Measurements from ENCODE around the gene ZBTB6. TPM values are rescaled to one million over a fixed set of nuclear protein-coding genes. Genes with fewer than 3 reads are reported as not detected.
"Not testable (repeated sequence)": the region's sequence is repeated elsewhere in the genome, so short reads cannot be mapped to it uniquely, and the experiment has no call there.

ZBTB6 gene
- total RNA-seq, 4 donors from 2014 or later = 4.7 to 11.5 (median 7.2) TPM

DNA sequence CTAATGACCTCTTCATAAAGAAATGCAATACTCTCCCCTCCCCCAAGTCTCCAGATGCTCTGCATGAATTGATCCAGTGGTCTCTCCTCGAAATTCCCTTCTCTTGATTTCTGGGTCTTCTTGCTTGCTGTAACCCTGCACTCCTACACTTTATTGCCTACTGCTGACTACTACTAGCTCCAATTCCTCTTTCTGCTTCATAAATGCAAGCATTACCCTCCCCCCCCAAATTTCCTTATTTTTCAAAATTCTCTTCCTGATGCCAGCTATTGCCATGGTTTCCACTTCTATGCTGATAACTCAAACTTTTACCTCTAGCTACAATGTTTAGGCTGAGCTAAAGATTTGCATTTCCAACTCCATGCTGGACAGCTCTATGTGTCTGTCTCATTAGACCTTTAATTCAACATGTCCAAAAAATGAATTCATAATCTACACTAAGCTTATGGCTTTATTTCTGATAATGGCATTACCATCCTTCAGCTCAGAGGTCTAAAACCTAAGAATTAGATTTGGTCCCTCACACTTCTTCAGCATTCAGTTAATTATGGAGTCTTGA, 16.8 kb upstream of the ZBTB6 start:
- DNase-seq (ENCODE audit: low spot score) (no peak), ATAC-seq (ENCODE audit: low FRiP score) (no peak)
- TF ChIP-seq, protein P1, sequence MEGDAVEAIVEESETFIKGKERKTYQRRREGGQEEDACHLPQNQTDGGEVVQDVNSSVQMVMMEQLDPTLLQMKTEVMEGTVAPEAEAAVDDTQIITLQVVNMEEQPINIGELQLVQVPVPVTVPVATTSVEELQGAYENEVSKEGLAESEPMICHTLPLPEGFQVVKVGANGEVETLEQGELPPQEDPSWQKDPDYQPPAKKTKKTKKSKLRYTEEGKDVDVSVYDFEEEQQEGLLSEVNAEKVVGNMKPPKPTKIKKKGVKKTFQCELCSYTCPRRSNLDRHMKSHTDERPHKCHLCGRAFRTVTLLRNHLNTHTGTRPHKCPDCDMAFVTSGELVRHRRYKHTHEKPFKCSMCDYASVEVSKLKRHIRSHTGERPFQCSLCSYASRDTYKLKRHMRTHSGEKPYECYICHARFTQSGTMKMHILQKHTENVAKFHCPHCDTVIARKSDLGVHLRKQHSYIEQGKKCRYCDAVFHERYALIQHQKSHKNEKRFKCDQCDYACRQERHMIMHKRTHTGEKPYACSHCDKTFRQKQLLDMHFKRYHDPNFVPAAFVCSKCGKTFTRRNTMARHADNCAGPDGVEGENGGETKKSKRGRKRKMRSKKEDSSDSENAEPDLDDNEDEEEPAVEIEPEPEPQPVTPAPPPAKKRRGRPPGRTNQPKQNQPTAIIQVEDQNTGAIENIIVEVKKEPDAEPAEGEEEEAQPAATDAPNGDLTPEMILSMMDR (IDR thresholded peaks at IDR 0.05) = no peak

DNA sequence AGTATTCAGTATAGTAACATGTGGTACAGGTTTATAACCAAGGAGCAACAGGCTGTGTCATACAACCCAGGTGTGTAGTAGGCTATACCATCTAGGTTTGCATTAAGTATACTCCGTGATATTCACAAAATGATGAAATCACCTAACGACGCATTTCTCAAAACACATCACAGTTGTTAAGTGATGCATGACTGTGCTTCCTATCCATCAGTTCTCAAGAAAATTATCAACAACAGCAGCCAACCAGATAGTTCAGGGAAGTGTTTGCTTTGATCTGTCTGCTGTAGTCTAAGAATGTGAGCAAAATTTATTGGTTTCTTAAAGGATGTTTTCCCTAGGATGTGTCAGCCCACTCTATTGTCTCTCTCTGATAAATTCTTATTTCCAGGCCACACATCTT, 10.8 kb upstream of the ZBTB6 start:
- TF ChIP-seq, protein P1 (IDR thresholded peaks at IDR 0.05) = no peak
- no peak for DNase-seq (ENCODE audit: low spot score)
- no peak for ATAC-seq (ENCODE audit: low FRiP score)

- DNase-seq (ENCODE audit: low spot score) (no peak), ATAC-seq (ENCODE audit: low FRiP score) (no peak)
- TF ChIP-seq, protein P1 (IDR thresholded peaks at IDR 0.05) = no peak
These were observed 9.6 kb upstream of the ZBTB6 start for GRCh38 chr9:122922713-122923112.

- TF ChIP-seq, protein P1 (IDR thresholded peaks at IDR 0.05) = no peak
- DNase-seq (ENCODE audit: low spot score) (no peak), ATAC-seq (ENCODE audit: low FRiP score) (no peak)
These were observed 5.2 kb upstream of the ZBTB6 start for GRCh38 chr9:122918310-122918709.

DNA sequence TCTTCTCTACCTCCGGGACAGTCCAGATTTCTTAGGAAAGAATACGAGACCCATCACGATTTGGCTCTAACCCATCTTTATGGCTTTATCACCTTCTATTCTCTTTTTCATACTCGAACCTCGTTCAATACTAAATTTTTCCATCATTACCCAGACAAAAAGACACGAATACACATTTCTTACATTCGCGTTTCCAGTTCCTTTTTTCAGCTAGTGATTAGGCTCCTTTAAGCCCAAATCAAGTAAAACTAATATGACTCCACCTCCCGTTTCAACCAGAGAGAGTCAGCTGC, 506 bp downstream of the ZBTB6 start:
- DNase-seq (ENCODE audit: low spot score) (no peak), ATAC-seq (ENCODE audit: low FRiP score) (no peak)
- TF ChIP-seq, protein P1 (IDR thresholded peaks at IDR 0.05) = no peak

DNA sequence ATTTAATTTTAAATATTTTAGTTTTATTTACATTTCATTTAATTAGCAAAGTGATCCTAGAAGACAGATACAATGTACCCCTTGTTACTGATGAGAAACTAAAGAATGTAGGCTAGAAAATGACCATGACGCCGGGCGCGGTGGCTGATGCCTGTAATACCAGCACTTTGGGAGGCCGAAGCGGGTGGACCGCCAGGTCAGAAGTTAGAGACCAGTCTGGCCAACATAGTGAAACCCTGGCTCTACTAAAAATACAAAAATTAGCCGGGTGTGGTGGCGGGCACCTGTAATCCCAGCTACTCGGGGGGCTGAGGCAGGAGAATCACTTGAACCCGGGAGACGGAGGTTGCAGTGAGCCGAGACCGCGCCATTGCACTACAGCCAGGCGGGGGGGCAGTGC, 7.0 kb downstream of the ZBTB6 start:
- DNase-seq (ENCODE audit: low spot score); ATAC-seq (ENCODE audit: low FRiP score): not testable (repeated sequence)

- peak; percentile 87 for DNase-seq (ENCODE audit: low spot score)
- ATAC-seq (ENCODE audit: low FRiP score) = peak; percentile 99
- TF ChIP-seq, protein P1 (IDR thresholded peaks at IDR 0.05) = no peak
These were observed 8.1 kb downstream of the ZBTB6 start, which contains the start of gene RC3H2 for GRCh38 chr9:122904823-122905710. Gene RC3H2, minus strand, starts transcription at chr9:122905359. Its CDS starts 7,850 bp downstream, at chr9:122897509.
